GM12801 (cell line): ENCODE data around the gene CARD11.

Source experiments
- TF ChIP-seq, protein P1 (sequence below): IDR thresholded peaks from one replicate; pipeline ENCODE4 v1.5.1; 2011; ENCODE audit warnings: control low read depth; ENCODE audit not compliant: insufficient read length; ENCODE audit errors: extremely low read depth

The CARD11 gene

DNA sequence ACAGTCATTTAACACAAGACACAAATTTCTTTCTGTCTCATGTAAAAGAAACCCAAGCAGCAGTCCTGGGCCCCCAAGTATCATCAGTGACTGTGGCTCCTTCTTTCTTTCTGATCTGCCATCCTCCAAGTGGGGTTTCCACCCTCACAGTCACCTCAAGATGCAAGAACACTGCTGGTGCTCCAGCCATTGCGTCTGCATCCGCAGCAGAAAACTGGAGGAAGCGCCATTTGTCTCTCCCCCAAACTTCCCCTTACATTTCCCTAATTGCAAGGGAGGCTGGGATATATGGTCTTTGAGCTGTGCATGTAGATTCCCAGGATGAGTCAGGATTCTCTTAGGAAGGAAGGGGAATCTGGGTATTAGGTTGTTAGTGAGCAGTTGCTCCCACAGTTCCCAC, 138.6 kb downstream of the CARD11 start:
- TF ChIP-seq, protein P1, sequence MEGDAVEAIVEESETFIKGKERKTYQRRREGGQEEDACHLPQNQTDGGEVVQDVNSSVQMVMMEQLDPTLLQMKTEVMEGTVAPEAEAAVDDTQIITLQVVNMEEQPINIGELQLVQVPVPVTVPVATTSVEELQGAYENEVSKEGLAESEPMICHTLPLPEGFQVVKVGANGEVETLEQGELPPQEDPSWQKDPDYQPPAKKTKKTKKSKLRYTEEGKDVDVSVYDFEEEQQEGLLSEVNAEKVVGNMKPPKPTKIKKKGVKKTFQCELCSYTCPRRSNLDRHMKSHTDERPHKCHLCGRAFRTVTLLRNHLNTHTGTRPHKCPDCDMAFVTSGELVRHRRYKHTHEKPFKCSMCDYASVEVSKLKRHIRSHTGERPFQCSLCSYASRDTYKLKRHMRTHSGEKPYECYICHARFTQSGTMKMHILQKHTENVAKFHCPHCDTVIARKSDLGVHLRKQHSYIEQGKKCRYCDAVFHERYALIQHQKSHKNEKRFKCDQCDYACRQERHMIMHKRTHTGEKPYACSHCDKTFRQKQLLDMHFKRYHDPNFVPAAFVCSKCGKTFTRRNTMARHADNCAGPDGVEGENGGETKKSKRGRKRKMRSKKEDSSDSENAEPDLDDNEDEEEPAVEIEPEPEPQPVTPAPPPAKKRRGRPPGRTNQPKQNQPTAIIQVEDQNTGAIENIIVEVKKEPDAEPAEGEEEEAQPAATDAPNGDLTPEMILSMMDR: no peak

DNA sequence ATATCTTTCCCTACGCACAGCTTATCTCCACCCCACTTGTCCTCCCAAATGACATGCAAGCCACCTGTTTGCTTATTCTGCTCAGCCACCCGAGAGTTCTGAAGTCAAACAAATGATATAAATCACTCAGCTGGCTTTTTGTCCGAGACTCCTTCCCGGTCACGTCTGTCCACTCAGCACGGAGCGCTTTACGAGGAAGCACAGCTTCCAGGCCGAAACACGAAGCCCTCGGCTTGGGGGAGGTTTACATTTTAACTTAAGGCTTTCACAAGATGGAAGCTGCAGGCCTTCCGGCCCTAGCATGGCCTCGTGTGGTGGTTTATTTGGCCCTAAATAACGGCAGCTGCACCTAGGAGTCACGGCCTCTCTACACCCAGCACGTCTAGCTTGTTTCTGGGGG, 139.5 kb downstream of the CARD11 start:
- TF ChIP-seq, protein P1: no peak

DNA sequence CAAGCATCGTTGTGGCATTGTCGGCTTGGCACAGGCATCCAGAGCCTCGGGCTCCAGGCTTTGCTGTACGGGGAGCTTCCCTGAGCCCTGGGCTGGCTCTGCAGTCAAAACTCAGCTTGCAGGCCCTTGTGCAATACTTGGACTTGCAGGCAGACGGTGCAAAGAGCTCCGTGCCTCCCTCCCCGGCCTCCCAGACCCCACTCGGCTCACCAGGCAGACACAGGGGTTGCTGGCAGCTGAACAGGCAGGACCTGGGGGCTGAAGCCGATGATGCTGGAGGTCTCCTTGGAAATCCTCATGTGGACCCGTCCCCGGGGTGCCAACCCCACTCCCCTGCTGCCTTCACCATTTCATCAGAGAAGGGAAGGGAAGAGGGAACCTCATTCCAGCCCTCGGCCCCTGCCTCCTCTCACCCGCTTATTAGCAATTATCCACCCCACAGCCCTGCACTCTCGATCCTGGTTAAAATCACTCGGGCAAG, 139.9 kb downstream of the CARD11 start:
- TF ChIP-seq, protein P1: no peak

DNA sequence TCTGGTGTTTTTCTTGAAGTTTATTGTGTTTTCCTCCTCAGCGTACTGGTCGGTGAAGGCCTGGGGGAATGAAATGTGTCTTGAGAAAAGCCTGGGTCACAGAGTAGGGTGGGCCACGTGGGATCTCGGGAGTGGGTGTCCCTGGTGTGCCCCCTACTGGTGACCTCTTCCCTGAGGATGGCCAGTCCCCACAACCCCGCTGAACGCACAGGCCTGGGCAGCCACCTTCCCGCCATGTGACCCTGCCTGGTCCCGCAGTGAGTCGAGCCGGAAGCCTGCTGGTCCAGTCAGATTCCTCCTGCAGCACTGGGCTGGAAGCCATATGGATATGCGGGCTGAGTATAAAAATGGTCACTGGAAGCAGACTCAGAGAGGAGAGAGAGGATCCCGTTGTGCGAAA, 146.6 kb downstream of the CARD11 start:
- TF ChIP-seq, protein P1: no peak

DNA sequence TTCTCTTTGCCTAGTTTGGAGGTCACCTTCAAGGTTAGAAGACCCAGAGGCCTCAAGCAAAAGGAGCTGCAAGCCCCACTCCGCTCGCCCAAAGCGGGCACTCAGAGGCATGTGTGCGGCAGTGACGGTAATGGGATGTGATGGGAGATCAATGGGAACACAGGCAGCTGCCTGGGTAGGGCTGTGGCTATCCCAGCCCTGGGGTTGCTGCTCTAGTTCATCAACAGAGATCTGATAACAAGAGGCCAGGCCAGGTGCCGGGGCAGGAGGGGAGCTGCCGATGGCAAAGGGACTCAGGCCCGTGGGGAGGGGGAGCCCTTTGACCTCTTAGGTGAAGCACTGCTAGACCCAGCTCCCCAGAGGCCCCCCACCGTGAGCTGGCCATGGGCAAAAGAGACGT, 147.5 kb downstream of the CARD11 start:
- TF ChIP-seq, protein P1: no peak

DNA sequence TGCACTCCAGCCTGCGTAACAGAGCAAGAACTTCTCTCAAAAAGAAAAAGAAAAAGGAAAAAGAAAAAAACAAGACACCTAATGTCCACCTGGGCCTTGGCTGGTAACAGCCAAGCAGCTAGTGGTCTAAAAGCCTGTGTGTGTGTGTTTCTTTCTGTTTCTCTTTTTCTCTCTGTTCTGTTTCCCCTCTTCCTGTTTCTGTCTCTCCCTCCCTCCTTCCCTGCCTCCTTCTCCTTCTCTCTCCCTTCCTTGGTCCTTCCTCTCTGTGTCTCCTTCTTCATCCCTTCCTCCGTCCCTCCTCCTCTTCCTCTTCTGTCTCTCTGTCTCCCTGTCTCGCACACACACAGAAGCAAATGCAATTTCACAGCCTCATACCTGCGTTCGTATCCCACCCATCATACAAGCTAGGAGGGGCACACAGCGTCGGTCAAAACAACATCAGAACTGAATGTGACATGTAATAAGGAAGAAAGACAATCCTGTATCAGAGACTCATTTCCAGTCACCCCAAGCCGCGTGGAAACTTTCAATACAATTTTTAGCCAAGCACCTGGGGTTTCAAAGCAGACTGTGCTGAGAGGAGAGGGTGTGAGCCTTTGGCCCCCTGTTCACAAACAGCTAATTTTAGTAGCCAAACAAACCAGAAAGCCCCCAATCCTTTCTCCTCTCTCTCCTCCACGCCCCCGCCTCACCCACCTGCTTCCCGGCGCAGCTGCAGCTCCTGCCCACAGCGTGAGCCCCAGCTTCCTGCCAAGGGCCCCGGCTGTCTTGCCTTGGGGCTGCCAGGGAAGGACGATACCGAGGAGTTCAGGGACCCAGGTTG, 149.3 kb downstream of the CARD11 start:
- TF ChIP-seq, protein P1: no peak

DNA sequence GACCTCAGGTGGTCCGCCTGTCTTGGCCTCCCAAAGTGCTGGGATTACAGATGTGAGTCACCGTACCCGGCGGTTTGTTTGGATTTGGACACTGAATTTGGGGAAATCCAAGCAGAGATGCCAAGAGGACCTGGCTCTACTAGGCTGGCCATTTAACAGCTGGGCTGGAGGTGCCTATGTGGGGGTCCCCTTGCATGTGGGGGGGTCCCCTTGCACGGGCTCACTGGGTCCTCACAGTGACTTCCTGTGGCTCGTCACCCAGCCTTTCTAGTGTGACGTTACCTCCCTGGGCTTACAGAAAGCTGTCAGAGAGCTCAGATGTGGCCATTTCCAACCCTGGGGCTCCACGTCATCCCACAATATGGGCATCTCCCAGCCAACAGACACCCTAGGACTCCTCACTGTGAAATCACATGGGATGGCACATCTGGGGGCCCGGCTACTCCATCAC, 150.2 kb downstream of the CARD11 start:
- TF ChIP-seq, protein P1: no peak
